ENCODE measurements around the gene LRATD1. TPM values are rescaled to one million over a fixed set of nuclear protein-coding genes. Genes with fewer than 3 reads are reported as not detected.

The LRATD1 gene
- polyA plus RNA-seq, 1 donor from 2014 or later: 81.4 TPM

DNA sequence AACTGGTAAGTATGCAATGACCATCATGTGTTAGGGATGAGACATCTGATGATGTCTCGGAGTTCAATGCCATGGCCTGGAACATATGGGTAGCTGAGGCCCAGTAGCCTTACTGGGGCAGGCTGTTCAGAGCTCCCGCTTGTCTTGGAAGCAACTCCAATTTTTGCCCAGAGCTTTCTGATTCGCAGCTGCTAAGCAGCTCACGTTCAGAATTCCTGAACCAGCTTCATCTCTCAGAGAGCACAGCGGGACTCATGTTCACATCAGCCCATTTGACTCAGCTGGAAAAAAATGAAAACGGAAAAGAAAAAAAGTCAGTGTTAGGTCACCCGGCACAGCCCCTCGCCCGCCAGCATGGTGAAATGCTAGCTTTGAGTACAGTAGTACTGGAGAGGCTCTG is 16.8 kb upstream of the LRATD1 start:
- TF ChIP-seq RAD21 (conservative IDR thresholded peaks at IDR 0.05) (no peak), SMC3 (conservative IDR thresholded peaks at IDR 0.05; ENCODE audit: poor library complexity) (no peak), POLR2AphosphoS5 (IDR thresholded peaks at IDR 0.05) (no peak), MXI1 (conservative IDR thresholded peaks at IDR 0.05; ENCODE audit: poor library complexity, severe bottlenecking) (no peak), EZH2 (IDR thresholded peaks at IDR 0.05; ENCODE audit: borderline replicate concordance, insufficient read depth, low read length, poor library complexity, severe bottlenecking) (no peak), TAF1 (IDR thresholded peaks at IDR 0.05; ENCODE audit: low read depth) (no peak), EP300 (conservative IDR thresholded peaks at IDR 0.05; ENCODE audit: poor library complexity, severe bottlenecking) (no peak)
- TF ChIP-seq, protein P1, sequence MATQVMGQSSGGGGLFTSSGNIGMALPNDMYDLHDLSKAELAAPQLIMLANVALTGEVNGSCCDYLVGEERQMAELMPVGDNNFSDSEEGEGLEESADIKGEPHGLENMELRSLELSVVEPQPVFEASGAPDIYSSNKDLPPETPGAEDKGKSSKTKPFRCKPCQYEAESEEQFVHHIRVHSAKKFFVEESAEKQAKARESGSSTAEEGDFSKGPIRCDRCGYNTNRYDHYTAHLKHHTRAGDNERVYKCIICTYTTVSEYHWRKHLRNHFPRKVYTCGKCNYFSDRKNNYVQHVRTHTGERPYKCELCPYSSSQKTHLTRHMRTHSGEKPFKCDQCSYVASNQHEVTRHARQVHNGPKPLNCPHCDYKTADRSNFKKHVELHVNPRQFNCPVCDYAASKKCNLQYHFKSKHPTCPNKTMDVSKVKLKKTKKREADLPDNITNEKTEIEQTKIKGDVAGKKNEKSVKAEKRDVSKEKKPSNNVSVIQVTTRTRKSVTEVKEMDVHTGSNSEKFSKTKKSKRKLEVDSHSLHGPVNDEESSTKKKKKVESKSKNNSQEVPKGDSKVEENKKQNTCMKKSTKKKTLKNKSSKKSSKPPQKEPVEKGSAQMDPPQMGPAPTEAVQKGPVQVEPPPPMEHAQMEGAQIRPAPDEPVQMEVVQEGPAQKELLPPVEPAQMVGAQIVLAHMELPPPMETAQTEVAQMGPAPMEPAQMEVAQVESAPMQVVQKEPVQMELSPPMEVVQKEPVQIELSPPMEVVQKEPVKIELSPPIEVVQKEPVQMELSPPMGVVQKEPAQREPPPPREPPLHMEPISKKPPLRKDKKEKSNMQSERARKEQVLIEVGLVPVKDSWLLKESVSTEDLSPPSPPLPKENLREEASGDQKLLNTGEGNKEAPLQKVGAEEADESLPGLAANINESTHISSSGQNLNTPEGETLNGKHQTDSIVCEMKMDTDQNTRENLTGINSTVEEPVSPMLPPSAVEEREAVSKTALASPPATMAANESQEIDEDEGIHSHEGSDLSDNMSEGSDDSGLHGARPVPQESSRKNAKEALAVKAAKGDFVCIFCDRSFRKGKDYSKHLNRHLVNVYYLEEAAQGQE (IDR thresholded peaks at IDR 0.05; ENCODE audit: borderline replicate concordance): no peak
- TF ChIP-seq, protein P2, sequence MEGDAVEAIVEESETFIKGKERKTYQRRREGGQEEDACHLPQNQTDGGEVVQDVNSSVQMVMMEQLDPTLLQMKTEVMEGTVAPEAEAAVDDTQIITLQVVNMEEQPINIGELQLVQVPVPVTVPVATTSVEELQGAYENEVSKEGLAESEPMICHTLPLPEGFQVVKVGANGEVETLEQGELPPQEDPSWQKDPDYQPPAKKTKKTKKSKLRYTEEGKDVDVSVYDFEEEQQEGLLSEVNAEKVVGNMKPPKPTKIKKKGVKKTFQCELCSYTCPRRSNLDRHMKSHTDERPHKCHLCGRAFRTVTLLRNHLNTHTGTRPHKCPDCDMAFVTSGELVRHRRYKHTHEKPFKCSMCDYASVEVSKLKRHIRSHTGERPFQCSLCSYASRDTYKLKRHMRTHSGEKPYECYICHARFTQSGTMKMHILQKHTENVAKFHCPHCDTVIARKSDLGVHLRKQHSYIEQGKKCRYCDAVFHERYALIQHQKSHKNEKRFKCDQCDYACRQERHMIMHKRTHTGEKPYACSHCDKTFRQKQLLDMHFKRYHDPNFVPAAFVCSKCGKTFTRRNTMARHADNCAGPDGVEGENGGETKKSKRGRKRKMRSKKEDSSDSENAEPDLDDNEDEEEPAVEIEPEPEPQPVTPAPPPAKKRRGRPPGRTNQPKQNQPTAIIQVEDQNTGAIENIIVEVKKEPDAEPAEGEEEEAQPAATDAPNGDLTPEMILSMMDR (IDR thresholded peaks at IDR 0.05; ENCODE audit: poor library complexity, severe bottlenecking): no peak
- Histone ChIP-seq H3K36me3 (ENCODE audit: insufficient read depth, low read length) (no peaks in the 10 kb centered on the region), H3K9ac (ENCODE audit: low read length) (no peak overlapping the region), H3K9me3 (ENCODE audit: low read length) (no peaks in the 10 kb centered on the region), H3K4me3 (ENCODE audit: low read length) (no peak overlapping the region), H3K27me3 (ENCODE audit: insufficient read depth, low read depth, low read length) (no peaks in the 10 kb centered on the region), H3K4me2 (ENCODE audit: low read length) (no peak overlapping the region), H3K27ac (ENCODE audit: low read length) (no peak overlapping the region), H3K79me2 (replicated peaks; ENCODE audit: insufficient read depth, low read length) (no peaks in the 10 kb centered on the region), H3K9me2 (ENCODE audit: insufficient read depth, low read length) (no peaks in the 10 kb centered on the region), H3F3A (ENCODE audit: insufficient read depth, low read length, poor library complexity, severe bottlenecking) (no peaks in the 10 kb centered on the region), H4K20me1 (ENCODE audit: insufficient read depth) (no peaks in the 10 kb centered on the region), H2AFZ (ENCODE audit: low read depth, low read length) (no peak overlapping the region)

DNA sequence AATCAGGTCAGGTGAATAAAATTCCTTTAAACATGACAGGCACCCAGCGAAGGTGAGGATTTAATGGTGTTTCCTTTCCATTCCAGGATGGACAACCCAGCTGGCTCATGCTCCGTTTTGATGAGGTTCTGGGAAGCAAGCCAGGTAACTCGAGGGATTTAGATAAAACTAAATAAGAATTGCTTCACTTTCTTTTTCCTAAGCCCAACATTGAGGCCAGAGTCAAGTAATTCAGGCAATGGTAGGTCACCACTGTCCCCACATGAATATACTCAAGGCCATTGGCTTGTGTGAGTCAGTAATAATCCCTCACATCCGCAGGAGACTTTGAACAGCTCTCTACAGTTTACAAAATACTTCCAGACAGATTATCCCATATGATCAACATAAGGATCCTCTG is 16.2 kb upstream of the LRATD1 start:
- TF ChIP-seq EZH2 (IDR thresholded peaks at IDR 0.05; ENCODE audit: borderline replicate concordance, insufficient read depth, low read length, poor library complexity, severe bottlenecking) (no peak), TAF1 (IDR thresholded peaks at IDR 0.05; ENCODE audit: low read depth) (no peak), RAD21 (conservative IDR thresholded peaks at IDR 0.05) (no peak), SMC3 (conservative IDR thresholded peaks at IDR 0.05; ENCODE audit: poor library complexity) (no peak), EP300 (conservative IDR thresholded peaks at IDR 0.05; ENCODE audit: poor library complexity, severe bottlenecking) (no peak), POLR2AphosphoS5 (IDR thresholded peaks at IDR 0.05) (no peak), MXI1 (conservative IDR thresholded peaks at IDR 0.05; ENCODE audit: poor library complexity, severe bottlenecking) (no peak)
- TF ChIP-seq, protein P2 (IDR thresholded peaks at IDR 0.05; ENCODE audit: poor library complexity, severe bottlenecking): no peak
- TF ChIP-seq, protein P1 (IDR thresholded peaks at IDR 0.05; ENCODE audit: borderline replicate concordance): no peak
- H3K27me3 ChIP-seq (ENCODE audit: insufficient read depth, low read depth, low read length): no peaks in the 10 kb centered on the region
- no peak overlapping the region for H3K9ac ChIP-seq (ENCODE audit: low read length)
- H4K20me1 ChIP-seq (ENCODE audit: insufficient read depth): no peaks in the 10 kb centered on the region
- no peaks in the 10 kb centered on the region for H3K36me3 ChIP-seq (ENCODE audit: insufficient read depth, low read length)
- no peaks in the 10 kb centered on the region for H3F3A ChIP-seq (ENCODE audit: insufficient read depth, low read length, poor library complexity, severe bottlenecking)
- H3K4me3 ChIP-seq (ENCODE audit: low read length): no peak overlapping the region
- no peaks in the 10 kb centered on the region for H3K9me2 ChIP-seq (ENCODE audit: insufficient read depth, low read length)
- H3K79me2 ChIP-seq (replicated peaks; ENCODE audit: insufficient read depth, low read length): no peaks in the 10 kb centered on the region
- H3K9me3 ChIP-seq (ENCODE audit: low read length): no peaks in the 10 kb centered on the region
- H2AFZ ChIP-seq (ENCODE audit: low read depth, low read length): no peak overlapping the region
- no peak overlapping the region for H3K27ac ChIP-seq (ENCODE audit: low read length)
- no peak overlapping the region for H3K4me2 ChIP-seq (ENCODE audit: low read length)

Data from neural cell (in vitro differentiated cells).